B cell (primary cell): ENCODE data around the gene RAB12. TPM values are rescaled to one million over a fixed set of nuclear protein-coding genes. Genes with fewer than 3 reads are reported as not detected.

Source experiments
- ATAC-seq: fragments of 200-7000 bp; cut with Tn5 transposase; one replicate; pipeline ENCODE4 v1.10.0; 2021; ENCODE audit warnings: low read depth, mild to moderate bottlenecking, moderate number of reproducible peaks, moderate library complexity
- CTCF ChIA-PET: fragments of 350-600 bp; sonication (Branson Sonifier 250); formaldehyde crosslinking; loops from one replicate; lab custom pipeline; 2021; ENCODE audit warnings: antibody characterized with exemption, inconsistent platforms; lab: Charles Lee
- POLR2A ChIA-PET: fragments of 350-600 bp; sonication (Branson Sonifier 250); formaldehyde crosslinking; loops from one replicate; lab custom pipeline; 2021; ENCODE audit warnings: antibody characterized with exemption; lab: Charles Lee
- DNase-seq: peaks from one replicate; pipeline ENCODE4 v3.0.0; 2013
- H2AFZ ChIP-seq: 2 replicates; pipeline ENCODE4 v1.6.1; 2012; ENCODE audit warnings: mild to moderate bottlenecking, low read depth, low read length; ENCODE audit not compliant: insufficient read depth, poor library complexity, severe bottlenecking
- H3K27ac ChIP-seq, 2 donors: 1 replicate in 1 of 2; 2 replicates in 1 of 2; pipeline ENCODE4 v1.5.1; 2012 to 2013; ENCODE audit warnings: low read length in 2 of 2, mild to moderate bottlenecking in 2 of 2, moderate library complexity in 1 of 2
- H3K27me3 ChIP-seq, 4 experiments: fragments of 200-600 bp in 1 of 4; sonication (generic) in 1 of 4; replicated peaks in 1 of 4; 1 replicate in 2 of 4; 2 replicates in 2 of 4; pipeline versions ENCODE4 v1.6.1 to v1.7.0; 2013 to 2016; ENCODE audit warnings: low read length in 3 of 4, mild to moderate bottlenecking in 2 of 4, mixed read lengths in 1 of 4, moderate library complexity in 1 of 4; ENCODE audit not compliant: insufficient read depth in 4 of 4, control insufficient read depth in 3 of 4; ENCODE audit errors: control extremely low read depth in 1 of 4
- H3K36me3 ChIP-seq, 2 experiments: replicated peaks in 1 of 2; 1 replicate in 1 of 2; 2 replicates in 1 of 2; pipeline versions ENCODE4 v1.6.1 to v1.7.1; 2013; ENCODE audit warnings: low read length in 1 of 2; ENCODE audit not compliant: insufficient read depth in 2 of 2, control insufficient read depth in 1 of 2; ENCODE audit errors: control extremely low read depth in 1 of 2, extremely low read depth in 1 of 2
- H3K4me1 ChIP-seq, 2 donors: fragments of 200-600 bp in 1 of 2; sonication (generic) in 1 of 2; 1 replicate in 1 of 2; 2 replicates in 1 of 2; pipeline versions ENCODE4 v1.5.1 to v1.6.1; 2013 to 2017; ENCODE audit warnings: low read length in 2 of 2; ENCODE audit not compliant: control insufficient read depth in 2 of 2, insufficient read depth in 2 of 2
- H3K4me2 ChIP-seq: replicated peaks from 2 replicates; pipeline ENCODE3; 2012; ENCODE audit warnings: mild to moderate bottlenecking, low read depth, low read length; ENCODE audit not compliant: poor library complexity, severe bottlenecking
- H3K4me3 ChIP-seq, 5 experiments: fragments of 200-600 bp in 1 of 5; sonication (generic) in 1 of 5; 1 replicate in 3 of 5; 2 replicates in 2 of 5; pipeline versions ENCODE4 v1.5.1 to v1.7.0; 2011 to 2016; ENCODE audit warnings: low read length in 4 of 5, mild to moderate bottlenecking in 4 of 5, low read depth in 2 of 5, control low read depth in 1 of 5, moderate library complexity in 1 of 5; ENCODE audit not compliant: insufficient read depth in 1 of 5; ENCODE audit errors: control extremely low read depth in 1 of 5, extremely low read depth in 1 of 5
- H3K79me2 ChIP-seq: fragments of 200-600 bp; sonication (generic); one replicate; pipeline ENCODE4 v1.6.0; 2016; ENCODE audit warnings: low read length; ENCODE audit not compliant: control insufficient read depth, insufficient read depth
- H3K9ac ChIP-seq: fragments of 200-600 bp; sonication (generic); 2 replicates; pipeline ENCODE4 v1.6.1; 2017; ENCODE audit warnings: mild to moderate bottlenecking, low read length, moderate library complexity
- H3K9me3 ChIP-seq, 3 donors: one replicate each; pipeline versions ENCODE4 v1.6.1 to v1.7.1; 2013; ENCODE audit warnings: low read length in 2 of 3; ENCODE audit not compliant: control insufficient read depth in 2 of 3, insufficient read depth in 1 of 3; ENCODE audit errors: control extremely low read depth in 1 of 3
- H4K20me1 ChIP-seq: 2 replicates; pipeline ENCODE4 v1.6.0; 2012; ENCODE audit warnings: mild to moderate bottlenecking, low read length; ENCODE audit not compliant: insufficient read depth, control insufficient read depth, poor library complexity, severe bottlenecking
- H3K27ac Mint-ChIP-seq: one replicate; pipeline ENCODE4 v1.8.0; 2021; ENCODE audit warnings: mixed read lengths
- H3K27me3 Mint-ChIP-seq: one replicate; pipeline ENCODE4 v1.8.0; 2021; ENCODE audit warnings: mixed read lengths
- H3K4me1 Mint-ChIP-seq: one replicate; pipeline ENCODE4 v1.8.0; 2021; ENCODE audit warnings: mixed read lengths
- H3K4me3 Mint-ChIP-seq: one replicate; pipeline ENCODE4 v1.8.0; 2021; ENCODE audit warnings: mixed read lengths
- H3K9me3 Mint-ChIP-seq: one replicate; pipeline ENCODE4 v1.8.0; 2022; ENCODE audit warnings: mixed read lengths; ENCODE audit not compliant: insufficient read depth
- EZH2 ChIP-seq: IDR thresholded peaks from 2 replicates; pipeline ENCODE4 v1.6.1; 2012; ENCODE audit warnings: borderline replicate concordance, low read depth, mild to moderate bottlenecking, moderate library complexity, low read length; ENCODE audit not compliant: insufficient read depth, poor library complexity, severe bottlenecking
- WGBS: methylation state at CpG from one replicate; pipeline ENCODE4 v1.1.5; 2013; ENCODE audit warnings: missing lambda C conversion rate; ENCODE audit not compliant: insufficient coverage; 5-methylcytosine and 5-hydroxymethylcytosine counted together
- intact Hi-C: fragments of 100-400 bp; cut with micrococcal nuclease; formaldehyde crosslinking; loops from one replicate; pipeline ENCODE4 v1.10.0; 2022
- polyA plus RNA-seq: library from polyadenylated mRNA; depleted of rRNA; stranded (reverse); fragments of >200 nt; gene quantifications from 2 replicates; pipeline ENCODE4 v1.2.3, GENCODE V29; 2012
- total RNA-seq, 2 donors: library from RNA; stranded (reverse); fragments of 120-200 nt in 1 of 2; gene quantifications; 1 replicate in 1 of 2; 2 replicates in 1 of 2; pipeline versions ENCODE4 v1.2.3 to v1.2.4, GENCODE V29; 2013 to 2022
- TF ChIP-seq, protein P1 (sequence below): fragments of 200-600 bp; IDR thresholded peaks from one replicate; pipeline ENCODE4 v1.8.0; 2022; ENCODE audit warnings: antibody characterized with exemption, mild to moderate bottlenecking

RAB12 gene
- total and polyA plus RNA-seq, 2 donors (not counting 1 experiment from before 2014, with no cell fraction given) = 12.8 to 38.7 TPM

DNA sequence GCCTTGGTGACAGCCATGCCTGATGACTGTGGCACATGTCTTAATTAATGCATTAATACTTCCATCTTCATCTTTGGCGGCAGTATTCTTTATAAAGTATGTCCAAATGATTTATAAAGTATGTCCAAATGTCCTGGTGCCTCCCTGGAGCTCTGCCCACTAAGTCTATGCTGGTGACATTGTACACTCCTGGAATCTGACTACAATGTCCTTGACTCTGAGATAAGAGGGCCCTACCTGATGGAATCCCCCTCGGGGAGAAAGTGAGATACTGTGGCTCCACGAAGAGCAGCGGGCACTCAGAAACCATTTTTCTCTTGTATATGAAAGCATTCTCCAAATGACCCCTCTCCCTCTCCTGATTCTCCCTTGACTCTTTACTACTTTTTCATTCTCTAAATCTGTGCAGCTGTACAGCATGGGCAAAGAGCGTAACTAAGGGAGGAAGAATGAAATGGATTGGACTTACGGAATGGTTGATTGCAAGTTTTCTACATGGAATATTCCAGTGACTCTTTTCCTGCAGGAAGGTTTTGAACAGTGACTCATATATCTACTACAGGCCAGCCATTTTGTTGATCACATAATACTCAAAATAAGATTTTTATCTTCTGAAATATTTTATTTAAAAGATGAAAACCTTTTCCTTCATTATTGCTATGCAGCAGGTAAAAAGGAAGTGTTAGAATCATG lies 17.3 kb downstream of the RAB12 start:
- H3K36me3 ChIP-seq = peaks cover 6 to 49% of the 10 kb centered on the region in 2 experiments
- POLR2A ChIA-PET = no interaction called here
- peaks cover 29% of the 10 kb centered on the region for H4K20me1 ChIP-seq
- WGBS = 67% methylated on average over 1 of the region's 6 CpGs
- Mint-ChIP-seq H3K27ac (no peak overlapping the region), H3K4me1 (peaks cover 23% of the 10 kb centered on the region), H3K4me3 (no peak overlapping the region), H3K27me3 (no peaks in the 10 kb centered on the region), H3K9me3 (no peaks in the 10 kb centered on the region)
- ATAC-seq = no peak
- DNase-seq = no peak
- H3K27ac ChIP-seq = no peak overlapping the region
- no peak for TF ChIP-seq EZH2
- TF ChIP-seq, protein P1, sequence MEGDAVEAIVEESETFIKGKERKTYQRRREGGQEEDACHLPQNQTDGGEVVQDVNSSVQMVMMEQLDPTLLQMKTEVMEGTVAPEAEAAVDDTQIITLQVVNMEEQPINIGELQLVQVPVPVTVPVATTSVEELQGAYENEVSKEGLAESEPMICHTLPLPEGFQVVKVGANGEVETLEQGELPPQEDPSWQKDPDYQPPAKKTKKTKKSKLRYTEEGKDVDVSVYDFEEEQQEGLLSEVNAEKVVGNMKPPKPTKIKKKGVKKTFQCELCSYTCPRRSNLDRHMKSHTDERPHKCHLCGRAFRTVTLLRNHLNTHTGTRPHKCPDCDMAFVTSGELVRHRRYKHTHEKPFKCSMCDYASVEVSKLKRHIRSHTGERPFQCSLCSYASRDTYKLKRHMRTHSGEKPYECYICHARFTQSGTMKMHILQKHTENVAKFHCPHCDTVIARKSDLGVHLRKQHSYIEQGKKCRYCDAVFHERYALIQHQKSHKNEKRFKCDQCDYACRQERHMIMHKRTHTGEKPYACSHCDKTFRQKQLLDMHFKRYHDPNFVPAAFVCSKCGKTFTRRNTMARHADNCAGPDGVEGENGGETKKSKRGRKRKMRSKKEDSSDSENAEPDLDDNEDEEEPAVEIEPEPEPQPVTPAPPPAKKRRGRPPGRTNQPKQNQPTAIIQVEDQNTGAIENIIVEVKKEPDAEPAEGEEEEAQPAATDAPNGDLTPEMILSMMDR = no peak
- H3K9me3 ChIP-seq = peaks cover 0 to 6% (median 0%) of the 10 kb centered on the region in 3 donors
- no peak overlapping the region for H3K4me3 ChIP-seq
- no peak overlapping the region for H3K4me2 ChIP-seq
- CTCF ChIA-PET = interaction anchor here (2.1 kb wide), 1 partner anchor 27 kb away, joined by 7 read pairs; no protein-coding TSS in a partner anchor
- H3K79me2 ChIP-seq = peaks cover 20% of the 10 kb centered on the region
- H2AFZ ChIP-seq = no peak overlapping the region
- H3K27me3 ChIP-seq = no peaks in the 10 kb centered on the region
- no peak overlapping the region for H3K9ac ChIP-seq
- H3K4me1 ChIP-seq = peaks cover 15 to 16% of the 10 kb centered on the region in 2 donors
- intact Hi-C loops = no loop called here

DNA sequence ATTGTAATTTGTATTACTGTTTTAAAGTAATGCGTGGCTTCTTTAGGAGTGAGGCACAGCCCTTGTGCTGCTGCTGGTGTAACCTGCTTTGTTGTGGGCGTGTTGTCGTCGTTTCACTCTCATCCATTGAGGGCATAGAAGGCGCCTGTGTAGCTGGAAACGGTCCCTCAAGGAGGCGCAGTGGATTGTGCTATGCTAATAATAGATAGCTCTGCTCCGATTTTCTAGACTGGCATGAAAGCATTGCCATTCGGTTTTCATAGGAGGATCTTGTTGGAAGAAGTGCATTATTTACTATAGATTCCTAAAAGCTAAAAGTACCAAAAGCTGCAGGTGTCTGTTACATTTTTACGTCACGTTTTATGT lies 17.9 kb downstream of the RAB12 start:
- Mint-ChIP-seq H3K27me3 (no peaks in the 10 kb centered on the region), H3K4me3 (no peak overlapping the region), H3K27ac (no peak overlapping the region), H3K9me3 (no peaks in the 10 kb centered on the region), H3K4me1 (peaks cover 22% of the 10 kb centered on the region)
- Histone ChIP-seq H4K20me1 (peaks cover 29% of the 10 kb centered on the region), H3K9me3 (peaks cover 0 to 6% (median 0%) of the 10 kb centered on the region in 3 donors), H2AFZ (no peak overlapping the region), H3K4me1 (peaks cover 15 to 16% of the 10 kb centered on the region in 2 donors), H3K27ac (no peak overlapping the region), H3K79me2 (peaks cover 14% of the 10 kb centered on the region), H3K4me3 (no peak overlapping the region), H3K4me2 (no peak overlapping the region), H3K27me3 (no peaks in the 10 kb centered on the region), H3K36me3 (peaks cover 6 to 50% of the 10 kb centered on the region in 2 experiments), H3K9ac (no peak overlapping the region)
- DNase-seq = no peak
- ATAC-seq = no peak
- intact Hi-C loops = no loop called here
- ChIA-PET CTCF (no interaction called here), POLR2A (no interaction called here)
- TF ChIP-seq, protein P1 = no peak
- no peak for TF ChIP-seq EZH2
- WGBS = 94% methylated on average over 5 of the region's 11 CpGs
